NAMALWA (cell line): Measurements from ENCODE around the gene POF1B.

Source experiments
- DNase-seq: peaks from one replicate; pipeline ENCODE4 v3.0.0-alpha.2; 2015; ENCODE audit warnings: low spot score

Gene POF1B

GRCh38 chrX:85243155-85243554 is 136.3 kb downstream of the POF1B start:
- peak; percentile 40 for DNase-seq
